ENCODE data around the gene BEST4. TPM values are rescaled to one million over a fixed set of nuclear protein-coding genes. Genes with fewer than 3 reads are reported as not detected.
A peak's percentile ranks its signal among the peaks of the same experiment; 100 is the strongest.

Gene BEST4
- total and polyA plus RNA-seq, 2 donors (not counting 1 experiment from before 2014, with no cell fraction given): 0.30 to 1.3 TPM

DNA sequence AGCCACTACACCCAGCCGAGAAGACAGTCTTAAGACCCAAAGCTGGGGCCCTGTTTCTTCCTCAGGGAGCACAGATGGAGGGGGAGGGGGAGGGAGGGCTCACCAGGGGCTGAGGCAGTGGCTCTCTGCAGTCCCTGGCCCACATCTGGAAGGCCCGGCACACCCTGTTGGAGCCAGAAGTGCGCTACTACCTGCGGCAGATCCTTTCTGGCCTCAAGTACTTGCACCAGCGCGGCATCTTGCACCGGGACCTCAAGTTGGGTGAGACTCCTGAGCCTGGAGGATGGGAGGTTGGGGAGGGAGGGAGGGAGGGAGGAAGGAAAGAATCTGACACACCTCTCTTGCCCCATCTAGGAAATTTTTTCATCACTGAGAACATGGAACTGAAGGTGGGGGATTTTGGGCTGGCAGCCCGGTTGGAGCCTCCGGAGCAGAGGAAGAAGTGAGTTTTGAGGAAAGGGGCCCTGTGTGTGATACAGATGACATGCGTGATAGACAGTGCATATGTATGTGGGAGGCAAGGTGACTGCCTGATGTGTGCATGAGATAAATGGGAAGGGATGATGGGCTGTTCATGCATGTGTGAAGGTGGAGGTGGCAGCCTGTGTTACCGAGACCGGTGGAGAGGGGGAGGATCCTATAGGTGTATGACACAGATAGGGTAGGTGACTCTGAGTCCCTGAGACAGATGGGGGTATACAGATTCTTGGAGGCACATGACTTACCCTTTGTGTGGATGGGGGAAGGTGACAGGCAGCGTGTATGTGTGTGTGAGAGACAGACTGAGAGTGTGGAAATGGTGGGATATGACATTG, 13.7 kb upstream of the BEST4 start:
- Mint-ChIP-seq H3K9me3 (ENCODE audit: insufficient read depth) (no peaks in the 10 kb centered on the region), H3K27me3 (no peaks in the 10 kb centered on the region), H3K4me1 (peaks cover 34% of the 10 kb centered on the region), H3K27ac (peak overlapping the region; percentile 16), H3K4me3 (peak overlapping the region; percentile 70)
- Histone ChIP-seq H3K4me1 (ENCODE audit: control insufficient read depth in 2 of 2, insufficient read depth in 2 of 2, low read length in 2 of 2) (peaks cover 16 to 41% of the 10 kb centered on the region in 2 donors), H4K20me1 (ENCODE audit: control insufficient read depth, insufficient read depth, low read length, poor library complexity, severe bottlenecking) (no peaks in the 10 kb centered on the region), H3K4me3 (ENCODE audit: control extremely low read depth in 1 of 5, extremely low read depth in 1 of 5, insufficient read depth in 1 of 5, low read depth in 2 of 5, low read length in 4 of 5) (peak overlapping the region in 1 of 5 experiments; percentile 51), H2AFZ (ENCODE audit: insufficient read depth, low read depth, low read length, poor library complexity, severe bottlenecking) (no peak overlapping the region), H3K4me2 (replicated peaks; ENCODE audit: low read depth, low read length, poor library complexity, severe bottlenecking) (peak overlapping the region; percentile 100), H3K36me3 (replicated peaks in 1 of 2; ENCODE audit: control extremely low read depth in 1 of 2, control insufficient read depth in 1 of 2, extremely low read depth in 1 of 2, insufficient read depth in 2 of 2, low read length in 1 of 2) (peaks cover 0 to 20% of the 10 kb centered on the region in 2 experiments), H3K79me2 (ENCODE audit: control insufficient read depth, insufficient read depth, low read length) (peaks cover 5% of the 10 kb centered on the region), H3K27me3 (replicated peaks in 1 of 4; ENCODE audit: control extremely low read depth in 1 of 4, control insufficient read depth in 3 of 4, insufficient read depth in 4 of 4, low read length in 3 of 4) (no peaks in the 10 kb centered on the region), H3K27ac (ENCODE audit: low read length in 2 of 2) (peak overlapping the region in 1 of 2 donors; percentile 54), H3K9ac (ENCODE audit: low read length) (no peak overlapping the region), H3K9me3 (ENCODE audit: control extremely low read depth in 1 of 3, control insufficient read depth in 2 of 3, insufficient read depth in 1 of 3, low read length in 2 of 3) (peaks cover 0 to 3% (median 0%) of the 10 kb centered on the region in 3 donors)
- TF ChIP-seq EZH2 (IDR thresholded peaks at IDR 0.05; ENCODE audit: borderline replicate concordance, insufficient read depth, low read depth, low read length, poor library complexity, severe bottlenecking) (no peak), CTCF (IDR thresholded peaks at IDR 0.05) (no peak)
- ATAC-seq (ENCODE audit: low read depth) (no peak), DNase-seq (peak; percentile 39)
- ChIA-PET CTCF (interaction anchor here (0.6 to 4.2 kb wide), 4 partner anchors 7 to 26 kb away, joined by 3 to 70 read pairs (median 42); partner anchors contain the start of genes BEST4, BTBD19 and RPS8), POLR2A (interaction anchor here (1.0 to 2.6 kb wide), 5 partner anchors 8 to 80 kb away, joined by 4 to 61 read pairs (median 14); no protein-coding TSS in a partner anchor)
- intact Hi-C loops (cut with micrococcal nuclease): loop anchor here (2.0 kb wide), 6 partner anchors 15 to 689 kb away; partner anchors contain the start of genes KIF2C, RNU5D-1, TESK2 and UROD
- WGBS (ENCODE audit: insufficient coverage): 62% methylated on average over 8 of the region's 13 CpGs
